Middle frontal gyrus (tissue), 1 donor: ENCODE measurements around the gene SLC52A3.

Experiments
- DNase-seq: peaks from one replicate; pipeline ENCODE4 v3.0.0-alpha.2; 2015; ENCODE audit warnings: low spot score; ENCODE audit errors: extremely low spot score

Gene SLC52A3

GRCh38 chr20:766906-767305 is 1.4 kb downstream of the SLC52A3 start:
- no peak for DNase-seq

GRCh38 chr20:764255-764654 is 4.0 kb downstream of the SLC52A3 start:
- DNase-seq: no peak

- no peak for DNase-seq
Measured at GRCh38 chr20:761418-762381, 6.6 kb downstream of the SLC52A3 start.

- DNase-seq: no peak
Measured at GRCh38 chr20:760751-761417, 7.4 kb downstream of the SLC52A3 start.

GRCh38 chr20:757506-757905 is 10.8 kb downstream of the SLC52A3 start:
- no peak for DNase-seq

GRCh38 chr20:755941-756340 is 12.4 kb downstream of the SLC52A3 start:
- no peak for DNase-seq

GRCh38 chr20:754904-755303 is 13.4 kb downstream of the SLC52A3 start:
- DNase-seq: no peak

GRCh38 chr20:753897-754635 is 14.2 kb downstream of the SLC52A3 start:
- DNase-seq: no peak

GRCh38 chr20:753136-753535 is 15.2 kb downstream of the SLC52A3 start:
- DNase-seq: no peak

- DNase-seq: no peak
Measured at GRCh38 chr20:752291-752690, 16.0 kb downstream of the SLC52A3 start.

- no peak for DNase-seq
Measured at GRCh38 chr20:751761-752160, 16.5 kb downstream of the SLC52A3 start.

- no peak for DNase-seq
Measured at GRCh38 chr20:750801-751200, 17.5 kb downstream of the SLC52A3 start.

- DNase-seq: no peak
Measured at GRCh38 chr20:745683-746301, 22.5 kb downstream of the SLC52A3 start.

GRCh38 chr20:742156-742555 is 26.1 kb downstream of the SLC52A3 start:
- no peak for DNase-seq

GRCh38 chr20:741620-742019 is 26.7 kb downstream of the SLC52A3 start:
- no peak for DNase-seq

GRCh38 chr20:740162-740561 is 28.1 kb downstream of the SLC52A3 start:
- no peak for DNase-seq

- peak; percentile 35 for DNase-seq
Measured at GRCh38 chr20:739736-740135, 28.6 kb downstream of the SLC52A3 start.

- no peak for DNase-seq
Measured at GRCh38 chr20:733861-734260, 34.4 kb downstream of the SLC52A3 start.

- DNase-seq: no peak
Measured at GRCh38 chr20:732727-733126, 35.6 kb downstream of the SLC52A3 start.

- DNase-seq: no peak
Measured at GRCh38 chr20:731891-732560, 36.3 kb downstream of the SLC52A3 start.

GRCh38 chr20:730005-730404 is 38.3 kb downstream of the SLC52A3 start:
- no peak for DNase-seq
